Duodenal mucosa (tissue), 2 donors: ENCODE results near the gene SPATA7.
"Not testable (repeated sequence)": the region's sequence is repeated elsewhere in the genome, so short reads cannot be mapped to it uniquely, and the experiment has no call there.

Source experiments
- H3K27ac ChIP-seq: one replicate; pipeline ENCODE4 v1.7.0; 2013; ENCODE audit warnings: low read depth, low read length
- H3K27me3 ChIP-seq, 2 donors: one replicate each; pipeline ENCODE4 v1.7.0; 2013; ENCODE audit warnings: low read length in 2 of 2, control low read depth in 1 of 2; ENCODE audit not compliant: insufficient read depth in 2 of 2, control insufficient read depth in 1 of 2
- H3K36me3 ChIP-seq, 2 donors: one replicate each; pipeline ENCODE4 v1.7.0; 2013; ENCODE audit warnings: low read length in 2 of 2, control low read depth in 1 of 2; ENCODE audit not compliant: insufficient read depth in 2 of 2, control insufficient read depth in 1 of 2
- H3K4me1 ChIP-seq, 2 donors: one replicate each; pipeline ENCODE4 v1.7.0; 2013; ENCODE audit warnings: low read length in 2 of 2, control low read depth in 1 of 2; ENCODE audit not compliant: insufficient read depth in 2 of 2, control insufficient read depth in 1 of 2
- H3K4me3 ChIP-seq, 2 donors: one replicate each; pipeline ENCODE4 v1.7.0; 2013; ENCODE audit warnings: low read length in 2 of 2, low read depth in 1 of 2
- H3K9ac ChIP-seq, 2 donors: one replicate each; pipeline ENCODE4 v1.7.0; 2013; ENCODE audit warnings: low read length in 2 of 2, low read depth in 1 of 2
- H3K9me3 ChIP-seq, 2 donors: one replicate each; pipeline ENCODE4 v1.7.0; 2013; ENCODE audit warnings: low read length in 2 of 2, control low read depth in 1 of 2; ENCODE audit not compliant: control insufficient read depth in 1 of 2

The SPATA7 gene

DNA sequence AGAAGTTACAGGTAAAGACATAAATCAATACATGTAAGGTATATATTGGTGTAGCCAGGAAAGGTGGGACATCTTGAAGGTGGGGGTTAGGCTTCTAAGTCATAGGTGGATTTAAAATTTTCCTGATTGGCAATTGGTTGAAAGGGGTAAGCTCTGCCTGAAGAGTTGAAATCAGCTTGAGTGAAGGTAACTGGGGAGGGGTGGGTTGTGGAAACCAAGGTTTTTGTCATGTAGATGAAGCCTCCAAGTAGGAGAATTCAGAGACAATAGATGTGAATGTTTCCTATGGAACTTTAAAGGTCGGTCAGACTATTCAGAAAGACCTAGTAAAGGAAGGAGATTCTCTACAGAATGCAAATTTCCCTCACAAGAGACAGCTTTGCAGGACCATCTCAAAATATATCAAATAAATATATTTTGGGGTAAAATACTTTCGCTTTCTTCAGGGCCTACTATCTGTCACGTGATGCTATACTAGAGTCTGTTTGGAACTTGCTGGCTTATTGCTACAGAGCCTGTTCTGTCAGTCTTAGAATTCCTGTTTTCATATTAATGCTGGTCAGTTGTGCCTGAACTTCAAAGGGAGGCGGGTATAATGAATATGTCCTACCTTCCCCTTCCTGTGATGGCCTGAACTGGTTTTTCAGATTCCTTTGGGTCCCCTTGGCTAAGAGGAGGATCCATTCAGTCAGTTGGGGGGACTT is 20.6 kb upstream of the SPATA7 start:
- no peak overlapping the region for H3K9ac ChIP-seq
- H3K9me3 ChIP-seq, result no peaks in the 10 kb centered on the region
- no peak overlapping the region for H3K27ac ChIP-seq
- no peaks in the 10 kb centered on the region for H3K4me1 ChIP-seq
- H3K27me3 ChIP-seq, result no peaks in the 10 kb centered on the region
- H3K4me3 ChIP-seq, result no peak overlapping the region
- H3K36me3 ChIP-seq, result no peaks in the 10 kb centered on the region

DNA sequence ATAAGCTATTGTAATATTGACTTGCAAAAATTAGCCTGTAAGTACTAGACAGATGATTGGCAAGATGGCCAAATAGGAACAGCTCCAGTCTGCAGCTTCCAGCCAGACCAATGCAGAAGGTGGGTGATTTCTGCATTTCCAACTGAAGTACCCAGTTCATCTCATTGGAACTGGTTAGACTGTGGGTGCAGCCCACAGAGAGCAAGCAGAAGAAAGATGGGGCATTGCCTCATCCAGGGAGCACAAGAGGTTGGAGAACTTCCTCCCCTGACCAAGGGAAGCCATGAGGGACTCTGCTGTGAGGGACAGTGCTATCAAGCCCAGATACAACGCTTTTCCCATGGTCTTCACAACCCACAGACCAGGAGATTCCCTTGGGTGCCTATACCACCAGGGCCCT is 16.0 kb upstream of the SPATA7 start:
- Histone ChIP-seq H3K4me3 (no peak overlapping the region), H3K4me1 (no peaks in the 10 kb centered on the region), H3K9ac (no peak overlapping the region), H3K27me3 (no peaks in the 10 kb centered on the region), H3K36me3 (no peaks in the 10 kb centered on the region), H3K9me3 (no peaks in the 10 kb centered on the region), H3K27ac (no peak overlapping the region)

DNA sequence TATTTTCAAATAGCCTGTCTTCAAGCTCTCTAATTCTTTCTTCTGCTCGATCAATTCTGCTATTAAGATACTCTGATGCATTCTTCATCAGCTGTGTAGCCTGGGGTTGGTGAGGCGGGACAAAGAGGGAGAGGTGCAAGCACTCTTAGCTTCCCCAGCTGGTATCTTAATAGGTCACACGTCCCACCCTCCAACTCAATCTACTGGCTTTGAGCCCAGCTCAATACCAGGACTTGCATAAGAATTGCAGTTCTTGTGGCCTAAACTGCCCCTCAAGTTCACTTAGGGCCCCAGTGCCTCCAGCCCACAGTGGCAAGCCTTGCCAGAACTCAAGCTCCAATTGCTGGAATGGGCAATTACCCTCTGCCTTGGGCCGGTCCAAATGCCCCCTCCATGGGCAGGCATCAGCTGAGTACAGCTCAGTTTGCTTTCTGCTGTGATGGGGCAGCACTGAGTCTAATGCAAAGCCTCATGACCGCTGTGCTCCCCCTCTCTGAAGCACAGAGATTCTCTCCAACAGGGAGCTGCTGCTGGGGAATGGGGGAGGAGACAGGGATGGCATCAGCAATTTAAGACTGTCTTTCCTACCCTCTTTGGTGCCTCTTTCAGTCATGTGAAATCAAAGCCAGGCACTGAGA is 5.6 kb upstream of the SPATA7 start:
- no peaks in the 10 kb centered on the region for H3K36me3 ChIP-seq
- H3K4me1 ChIP-seq, result peaks cover 0 to 5% of the 10 kb centered on the region in 2 donors
- H3K27ac ChIP-seq, result no peak overlapping the region
- H3K9me3 ChIP-seq, result no peaks in the 10 kb centered on the region
- no peak overlapping the region for H3K9ac ChIP-seq
- no peak overlapping the region for H3K4me3 ChIP-seq
- no peaks in the 10 kb centered on the region for H3K27me3 ChIP-seq

- H3K27ac ChIP-seq, result no peak overlapping the region
- no peaks in the 10 kb centered on the region for H3K36me3 ChIP-seq
- H3K9me3 ChIP-seq, result no peaks in the 10 kb centered on the region
- H3K9ac ChIP-seq, result no peak overlapping the region
- H3K27me3 ChIP-seq, result no peaks in the 10 kb centered on the region
- H3K4me3 ChIP-seq, result no peak overlapping the region
- H3K4me1 ChIP-seq, result peaks cover 0 to 7% of the 10 kb centered on the region in 2 donors
Measured at GRCh38 chr14:88380405-88380804, 5.1 kb upstream of the SPATA7 start.

DNA sequence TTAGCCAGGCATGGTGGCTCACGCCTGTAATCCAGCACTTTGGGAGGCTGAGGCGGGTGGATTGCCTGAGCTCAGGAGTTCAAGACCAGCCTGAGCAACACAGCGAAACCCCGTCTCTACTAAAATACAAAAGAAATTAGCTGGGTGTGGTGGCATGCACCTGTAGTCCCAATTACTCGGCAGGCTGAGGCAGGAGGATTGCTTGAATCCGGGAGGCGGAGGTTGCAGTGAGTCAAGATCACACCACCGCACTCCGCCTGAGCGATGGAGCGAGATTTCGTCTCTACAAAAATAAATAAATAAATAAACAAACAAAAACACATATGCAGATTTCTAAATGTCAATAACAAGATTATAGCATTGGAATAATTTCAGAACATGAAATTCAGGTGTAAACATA is 3.8 kb upstream of the SPATA7 start:
- H3K9ac ChIP-seq, H3K27me3 ChIP-seq, H3K36me3 ChIP-seq, H3K27ac ChIP-seq, H3K9me3 ChIP-seq, H3K4me3 ChIP-seq: not testable (repeated sequence)
- peaks cover 7 to 14% of the 10 kb centered on the region in 2 donors for H3K4me1 ChIP-seq

DNA sequence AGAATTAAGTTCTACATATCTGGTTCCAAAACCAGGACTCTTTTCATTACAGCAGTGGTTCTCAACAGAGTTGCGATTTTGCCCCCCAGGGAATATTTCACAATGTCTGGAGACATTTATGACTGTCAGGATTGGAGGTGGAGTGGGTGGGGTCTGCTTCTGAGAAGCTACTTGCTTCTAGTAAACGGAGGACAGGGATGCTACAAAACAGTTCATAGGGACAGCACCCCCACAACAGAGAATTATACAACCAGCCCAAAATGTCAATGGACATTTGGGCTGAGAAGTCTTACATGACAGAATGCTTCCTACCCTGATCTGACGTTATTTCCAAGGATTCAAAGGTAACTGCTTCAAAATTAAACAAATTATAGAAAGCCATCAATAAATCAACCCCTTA is 739 bp upstream of the SPATA7 start:
- Histone ChIP-seq H3K4me3 (peak overlapping the region; percentile 97 to 100), H3K36me3 (no peaks in the 10 kb centered on the region), H3K9me3 (no peaks in the 10 kb centered on the region), H3K4me1 (peaks cover 7 to 17% of the 10 kb centered on the region in 2 donors), H3K9ac (peak overlapping the region; percentile 84 to 92), H3K27ac (no peak overlapping the region), H3K27me3 (no peaks in the 10 kb centered on the region)

DNA sequence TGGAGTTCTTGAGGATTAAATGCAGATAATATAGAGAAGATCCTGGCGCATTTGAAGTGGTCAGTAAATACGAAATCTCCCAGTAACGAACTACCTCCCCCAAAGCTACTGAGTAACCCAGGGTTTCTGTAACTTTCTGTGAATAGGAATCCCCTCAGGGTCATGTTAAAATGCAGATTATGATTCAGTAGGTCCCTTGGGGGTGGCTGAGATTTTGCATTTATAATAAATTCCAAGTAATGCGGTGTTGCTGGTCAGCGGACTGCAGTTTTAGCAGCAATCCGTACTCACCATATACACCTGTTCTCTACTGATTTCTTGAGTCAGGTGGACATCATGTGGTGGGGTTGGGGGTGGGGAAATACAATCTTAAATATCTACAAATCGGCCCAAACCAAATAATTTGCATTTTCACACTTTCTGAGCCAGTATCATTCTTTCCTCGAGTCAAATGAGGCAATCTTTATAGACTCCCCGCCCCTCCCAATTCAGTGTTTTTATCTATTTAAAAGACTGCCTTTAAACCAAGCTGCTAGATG is 868 bp downstream of the SPATA7 start:
- peak overlapping the region; percentile 84 to 92 for H3K9ac ChIP-seq
- H3K36me3 ChIP-seq, result no peaks in the 10 kb centered on the region
- H3K27me3 ChIP-seq, result no peaks in the 10 kb centered on the region
- H3K9me3 ChIP-seq, result no peaks in the 10 kb centered on the region
- peaks cover 7 to 17% of the 10 kb centered on the region in 2 donors for H3K4me1 ChIP-seq
- no peak overlapping the region for H3K27ac ChIP-seq
- peak overlapping the region; percentile 97 to 100 for H3K4me3 ChIP-seq

DNA sequence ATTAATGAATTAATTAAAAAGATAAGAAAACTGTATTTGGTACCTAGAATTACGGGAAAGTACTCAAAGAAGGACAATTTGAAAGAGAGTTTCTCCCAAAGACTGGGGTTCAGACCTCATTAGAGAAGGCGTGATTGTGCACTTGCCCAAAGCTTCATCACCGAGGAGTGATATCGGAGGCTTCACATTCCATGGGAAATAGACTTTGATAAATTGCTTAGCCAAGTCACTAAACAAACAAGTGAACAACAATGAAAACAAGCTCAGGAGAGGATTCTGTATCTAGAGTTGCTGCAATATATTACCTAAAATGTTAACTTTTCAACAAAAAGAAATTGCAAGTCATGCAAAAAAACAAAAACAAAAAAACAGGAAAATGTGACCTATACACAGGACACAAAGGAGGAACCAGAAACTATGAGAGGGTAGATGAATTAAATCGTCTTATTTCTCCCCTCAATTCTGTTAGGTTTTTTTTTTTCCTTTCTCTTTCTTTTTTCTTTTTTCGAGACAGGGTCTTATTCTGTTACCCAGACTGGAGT is 3.4 kb downstream of the SPATA7 start:
- Histone ChIP-seq H3K27ac (no peak overlapping the region), H3K27me3 (no peaks in the 10 kb centered on the region), H3K9me3 (no peaks in the 10 kb centered on the region), H3K9ac (no peak overlapping the region), H3K4me1 (peaks cover 7 to 17% of the 10 kb centered on the region in 2 donors), H3K4me3 (no peak overlapping the region), H3K36me3 (no peaks in the 10 kb centered on the region)

DNA sequence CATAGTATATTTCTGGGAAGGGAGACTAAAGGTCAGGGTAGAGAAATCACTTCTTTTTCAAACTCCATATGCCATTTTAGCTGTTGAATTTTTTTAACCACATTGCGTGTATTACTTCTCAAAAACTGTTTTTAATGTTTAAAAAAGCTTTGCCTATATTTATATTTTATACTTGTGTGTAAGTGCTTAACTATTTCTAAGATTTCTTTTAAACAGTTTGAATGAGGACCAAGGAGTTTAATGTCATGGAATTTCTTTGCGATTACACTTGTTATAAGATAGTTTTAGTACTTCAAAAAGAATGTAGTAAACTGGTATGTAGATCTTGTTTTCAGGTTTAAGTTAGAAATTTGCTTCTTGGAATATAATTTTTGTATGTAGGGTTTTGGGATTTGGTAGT is 7.2 kb downstream of the SPATA7 start:
- no peak overlapping the region for H3K4me3 ChIP-seq
- H3K27me3 ChIP-seq, result no peaks in the 10 kb centered on the region
- H3K36me3 ChIP-seq, result peaks cover 0 to 12% of the 10 kb centered on the region in 2 donors
- no peaks in the 10 kb centered on the region for H3K9me3 ChIP-seq
- no peak overlapping the region for H3K27ac ChIP-seq
- no peak overlapping the region for H3K9ac ChIP-seq
- no peaks in the 10 kb centered on the region for H3K4me1 ChIP-seq

DNA sequence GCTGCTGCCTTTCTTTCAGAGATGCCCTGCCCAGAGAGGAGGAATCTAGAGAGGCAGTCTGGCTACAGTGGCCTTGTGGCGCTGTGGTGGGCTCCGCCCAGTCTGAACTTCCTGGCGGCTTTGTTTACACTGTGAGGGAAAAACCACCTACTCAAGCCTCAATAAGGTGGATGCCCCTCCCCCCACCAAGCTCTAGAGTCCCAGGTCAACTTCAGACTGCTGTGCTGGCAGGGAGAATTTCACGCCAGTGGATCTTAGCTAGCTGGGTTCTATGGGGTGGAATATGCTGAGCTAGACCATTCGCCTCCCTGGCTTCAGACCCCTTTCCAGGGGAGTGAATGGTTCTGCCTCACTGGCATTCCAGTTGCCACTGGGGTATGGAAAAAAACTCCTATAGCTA is 25.6 kb downstream of the SPATA7 start:
- Histone ChIP-seq H3K36me3 (no peaks in the 10 kb centered on the region), H3K9me3 (peaks cover 0 to 3% of the 10 kb centered on the region in 2 donors), H3K9ac (no peak overlapping the region), H3K27me3 (no peaks in the 10 kb centered on the region), H3K4me1 (no peaks in the 10 kb centered on the region), H3K4me3 (no peak overlapping the region), H3K27ac (no peak overlapping the region)
